Nephron progenitor cell (in vitro differentiated cells): ENCODE data around the gene RNASE4.
"Not testable (repeated sequence)": the region's sequence is repeated elsewhere in the genome, so short reads cannot be mapped to it uniquely, and the experiment has no call there.

Experiments used
- DNase-seq: peaks from one replicate; pipeline ENCODE4 v3.0.0; 2021
- H3K27ac Mint-ChIP-seq: 2 replicates; pipeline ENCODE4 v1.8.0; 2021; ENCODE audit warnings: mild to moderate bottlenecking, moderate library complexity, mixed read lengths
- H3K27me3 Mint-ChIP-seq: 2 replicates; pipeline ENCODE4 v1.8.0; 2021; ENCODE audit warnings: mild to moderate bottlenecking, low read depth, mixed read lengths; ENCODE audit not compliant: poor library complexity
- H3K36me3 Mint-ChIP-seq: 2 replicates; pipeline ENCODE4 v1.8.0; 2021; ENCODE audit warnings: low read depth, mixed read lengths
- H3K4me1 Mint-ChIP-seq: 2 replicates; pipeline ENCODE4 v1.8.0; 2021; ENCODE audit warnings: mixed read lengths
- H3K4me3 Mint-ChIP-seq: 2 replicates; pipeline ENCODE4 v1.8.0; 2021; ENCODE audit warnings: mild to moderate bottlenecking, moderate library complexity, mixed read lengths
- H3K9me3 Mint-ChIP-seq: 2 replicates; pipeline ENCODE4 v1.8.0; 2021; ENCODE audit warnings: mild to moderate bottlenecking, moderate library complexity, mixed read lengths
- CTCF ChIP-seq: fragments of 200-600 bp; sonication (generic); IDR thresholded peaks from 2 replicates; pipeline ENCODE4 v1.5.0; 2021; ENCODE audit warnings: antibody characterized with exemption

The RNASE4 gene

DNA sequence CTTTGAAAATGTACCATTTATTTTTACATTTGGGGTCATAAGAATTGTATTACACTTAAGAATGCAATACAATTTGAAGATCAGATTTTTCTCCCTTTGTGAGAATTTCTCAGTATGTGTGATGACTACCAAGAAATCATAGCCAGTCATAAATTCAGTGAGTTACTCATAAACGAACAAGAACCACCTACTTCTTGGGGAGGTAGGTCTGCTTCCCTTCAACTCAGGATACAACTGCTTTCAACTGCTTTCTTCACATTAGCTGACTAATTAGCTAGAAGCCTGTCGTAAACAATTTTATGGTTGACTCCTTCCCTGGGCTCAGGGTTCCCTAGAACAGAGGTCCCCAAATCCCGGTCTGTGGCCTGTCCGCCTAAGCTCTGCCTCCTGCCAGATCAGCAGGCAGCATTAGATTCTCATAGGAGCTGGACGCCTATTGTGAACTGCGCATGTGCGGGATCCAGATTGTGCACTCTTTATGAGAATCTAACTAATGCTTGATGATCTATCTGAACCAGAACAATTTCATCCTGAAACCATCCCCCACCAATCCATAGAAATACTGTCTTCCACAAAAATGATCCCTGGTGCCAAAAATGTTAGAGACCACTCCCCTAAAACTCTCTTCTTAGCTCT lies 7.9 kb downstream of the RNASE4 start:
- no peak for TF ChIP-seq CTCF
- Mint-ChIP-seq H3K4me3 (no peak overlapping the region), H3K27me3 (no peaks in the 10 kb centered on the region), H3K27ac (no peak overlapping the region), H3K4me1 (peaks cover 5% of the 10 kb centered on the region), H3K9me3 (no peaks in the 10 kb centered on the region), H3K36me3 (no peaks in the 10 kb centered on the region)
- DNase-seq: no peak

GRCh38 chr14:20696764-20697163 lies 12.4 kb downstream of the RNASE4 start:
- H3K9me3 Mint-ChIP-seq: no peaks in the 10 kb centered on the region
- peaks cover 4% of the 10 kb centered on the region for H3K27me3 Mint-ChIP-seq
- H3K4me3 Mint-ChIP-seq: no peak overlapping the region
- DNase-seq: no peak
- TF ChIP-seq CTCF: no peak
- H3K4me1 Mint-ChIP-seq: peaks cover 5% of the 10 kb centered on the region
- no peaks in the 10 kb centered on the region for H3K36me3 Mint-ChIP-seq
- H3K27ac Mint-ChIP-seq: no peak overlapping the region

DNA sequence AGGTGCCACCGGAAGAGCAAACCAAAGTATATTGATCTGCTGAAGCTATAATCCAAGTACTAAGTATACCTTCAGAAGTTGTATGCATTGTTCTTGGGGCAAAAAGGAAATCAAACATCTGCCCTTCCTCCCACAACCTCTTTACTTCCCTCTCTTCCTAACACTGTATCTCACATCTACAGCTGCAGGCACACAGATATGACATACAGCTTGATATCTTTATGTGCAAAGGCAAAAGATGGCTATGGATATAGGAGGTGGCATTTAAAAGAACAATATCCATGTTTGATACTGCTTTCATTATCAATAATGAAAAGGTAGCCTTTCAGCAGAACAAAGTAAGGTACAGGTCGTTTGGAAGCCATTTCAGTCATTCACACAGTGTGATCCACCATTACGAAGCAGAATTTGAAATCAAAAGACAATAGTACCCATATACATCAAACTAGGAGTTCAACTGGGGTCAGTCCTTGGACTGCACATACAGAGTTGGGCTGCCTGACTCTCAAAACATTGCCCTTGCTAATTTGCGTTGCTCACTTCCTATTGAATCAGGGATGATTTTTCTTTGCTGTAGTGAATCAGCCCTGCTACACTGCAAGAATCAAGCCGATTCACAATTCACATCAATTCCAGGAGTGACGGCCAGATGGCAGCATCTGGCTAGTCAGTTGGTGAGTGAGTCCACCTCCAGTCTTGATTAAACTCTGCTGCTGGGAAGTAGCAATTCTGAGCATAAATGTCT lies 13.1 kb downstream of the RNASE4 start:
- peaks cover 5% of the 10 kb centered on the region for H3K4me1 Mint-ChIP-seq
- no peak overlapping the region for H3K4me3 Mint-ChIP-seq
- DNase-seq: peak; percentile 64
- no peaks in the 10 kb centered on the region for H3K9me3 Mint-ChIP-seq
- H3K36me3 Mint-ChIP-seq: no peaks in the 10 kb centered on the region
- peaks cover 4% of the 10 kb centered on the region for H3K27me3 Mint-ChIP-seq
- peak; percentile 87 for TF ChIP-seq CTCF
- H3K27ac Mint-ChIP-seq: no peak overlapping the region

DNA sequence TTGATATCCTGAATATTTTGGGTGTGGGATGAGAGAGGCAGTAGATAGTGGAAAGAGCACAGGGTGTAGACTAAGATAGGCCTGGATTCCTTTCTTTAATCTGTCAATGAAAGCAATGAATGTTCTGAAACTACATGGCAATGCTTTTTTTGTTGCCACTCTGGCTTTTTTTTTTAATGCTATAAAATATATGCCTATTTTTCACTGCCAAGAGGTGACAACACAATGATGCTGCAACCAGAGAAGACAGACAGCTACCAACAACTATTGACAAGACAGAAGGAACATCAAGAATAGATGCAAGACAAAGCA lies 13.6 kb downstream of the RNASE4 start:
- Mint-ChIP-seq H3K36me3 (no peaks in the 10 kb centered on the region), H3K27me3 (peaks cover 4% of the 10 kb centered on the region), H3K4me3 (no peak overlapping the region), H3K9me3 (no peaks in the 10 kb centered on the region), H3K4me1 (peaks cover 5% of the 10 kb centered on the region), H3K27ac (no peak overlapping the region)
- DNase-seq: no peak
- no peak for TF ChIP-seq CTCF

- Mint-ChIP-seq H3K9me3 (no peaks in the 10 kb centered on the region), H3K36me3 (no peaks in the 10 kb centered on the region), H3K27ac (no peak overlapping the region), H3K4me3 (no peak overlapping the region), H3K4me1 (peaks cover 5% of the 10 kb centered on the region), H3K27me3 (peaks cover 4% of the 10 kb centered on the region)
- TF ChIP-seq CTCF: no peak
- DNase-seq: no peak
Observed at GRCh38 chr14:20698934-20699333, 14.6 kb downstream of the RNASE4 start.

DNA sequence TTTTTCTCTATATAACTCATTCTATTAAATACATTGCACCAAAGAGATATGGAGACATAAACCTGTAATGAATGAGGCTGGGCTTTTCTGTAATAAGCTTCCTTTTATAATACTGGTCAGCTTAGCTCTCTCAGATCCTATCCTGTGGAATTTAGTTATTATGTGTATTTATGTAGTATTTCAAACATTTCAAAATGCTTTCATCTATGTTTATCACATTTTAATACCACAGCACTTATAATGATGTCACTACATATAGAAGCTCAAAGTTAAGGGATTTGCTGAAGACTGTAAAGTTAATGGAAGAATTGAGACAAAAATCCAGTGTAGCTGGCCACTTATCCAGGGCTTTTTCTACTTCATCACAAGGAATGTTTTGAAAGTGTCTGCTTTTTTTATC lies 15.6 kb downstream of the RNASE4 start:
- Mint-ChIP-seq H3K4me1 (peaks cover 5% of the 10 kb centered on the region), H3K36me3 (no peaks in the 10 kb centered on the region), H3K27me3 (peaks cover 4% of the 10 kb centered on the region), H3K9me3 (no peaks in the 10 kb centered on the region), H3K27ac (no peak overlapping the region), H3K4me3 (no peak overlapping the region)
- no peak for DNase-seq
- no peak for TF ChIP-seq CTCF

GRCh38 chr14:20700965-20701364 lies 16.6 kb downstream of the RNASE4 start:
- H3K36me3 Mint-ChIP-seq, H3K9me3 Mint-ChIP-seq, H3K4me1 Mint-ChIP-seq, H3K4me3 Mint-ChIP-seq, H3K27ac Mint-ChIP-seq, H3K27me3 Mint-ChIP-seq, DNase-seq: not testable (repeated sequence)
